Suppressor macrophage treated with lipopolysaccharide for 4 hours (primary cell): ENCODE measurements around the gene EPOP.

Experiments used
- DNase-seq: peaks from one replicate; pipeline ENCODE4 v3.0.0-alpha.2; 2020

EPOP gene

GRCh38 chr17:38674749-38675615 is at the start of gene EPOP:
TSS of gene EPOP (minus strand) at chr17:38674957. CDS start at chr17:38674495, 462 bp downstream.
- peak; percentile 96 for DNase-seq

GRCh38 chr17:38721802-38722201 is 47.0 kb upstream of the EPOP start:
- no peak for DNase-seq

- DNase-seq = no peak
Observed at GRCh38 chr17:38720941-38721340, 46.2 kb upstream of the EPOP start.

- DNase-seq = no peak
Observed at GRCh38 chr17:38719943-38720641, 45.3 kb upstream of the EPOP start.

- DNase-seq = no peak
Observed at GRCh38 chr17:38719289-38719942, 44.7 kb upstream of the EPOP start.

- DNase-seq = no peak
Observed at GRCh38 chr17:38717139-38717745, 42.5 kb upstream of the EPOP start.

- DNase-seq = no peak
Observed at GRCh38 chr17:38716368-38717005, 41.7 kb upstream of the EPOP start.

GRCh38 chr17:38715216-38715943 is 40.6 kb upstream of the EPOP start:
- no peak for DNase-seq

- no peak for DNase-seq
Observed at GRCh38 chr17:38713456-38714075, 38.8 kb upstream of the EPOP start.

- no peak for DNase-seq
Observed at GRCh38 chr17:38712593-38712992, 37.8 kb upstream of the EPOP start.

GRCh38 chr17:38711792-38712571 is 37.2 kb upstream of the EPOP start:
- no peak for DNase-seq

GRCh38 chr17:38710985-38711384 is 36.2 kb upstream of the EPOP start:
- no peak for DNase-seq

- DNase-seq = no peak
Observed at GRCh38 chr17:38710604-38710962, 35.8 kb upstream of the EPOP start.

- DNase-seq = no peak
Observed at GRCh38 chr17:38709864-38710603, 35.3 kb upstream of the EPOP start.

- no peak for DNase-seq
Observed at GRCh38 chr17:38709104-38709820, 34.5 kb upstream of the EPOP start.

GRCh38 chr17:38707678-38708351 is 33.1 kb upstream of the EPOP start:
- no peak for DNase-seq

- DNase-seq = peak; percentile 55
Observed at GRCh38 chr17:38706505-38707216, 31.9 kb upstream of the EPOP start.
